IPS DF 19.7 (cell line): ENCODE data around the gene ARHGEF28.

ENCODE experiments used
- DNase-seq: peaks from one replicate; pipeline ENCODE4 v3.0.0-alpha.2; 2013; ENCODE audit warnings: low read depth, low spot score

Gene ARHGEF28

GRCh38 chr5:73900566-73900965, 274.6 kb downstream of the ARHGEF28 start:
- DNase-seq: no peak

GRCh38 chr5:73901043-73901442, 275.0 kb downstream of the ARHGEF28 start:
- DNase-seq: no peak

GRCh38 chr5:73901455-73901854, 275.5 kb downstream of the ARHGEF28 start:
- DNase-seq: no peak

GRCh38 chr5:73902327-73903051, 276.5 kb downstream of the ARHGEF28 start:
- no peak for DNase-seq

- DNase-seq: no peak
These were observed 277.2 kb downstream of the ARHGEF28 start for GRCh38 chr5:73903169-73903568.

- no peak for DNase-seq
These were observed 280.3 kb downstream of the ARHGEF28 start for GRCh38 chr5:73906277-73906676.

- no peak for DNase-seq
These were observed 281.2 kb downstream of the ARHGEF28 start for GRCh38 chr5:73907164-73907563.

GRCh38 chr5:73908395-73908794, 282.4 kb downstream of the ARHGEF28 start:
- DNase-seq: no peak

GRCh38 chr5:73908846-73909245, 282.9 kb downstream of the ARHGEF28 start:
- no peak for DNase-seq

GRCh38 chr5:73909474-73909873, 283.5 kb downstream of the ARHGEF28 start:
- DNase-seq: no peak

GRCh38 chr5:73911761-73912393, 285.9 kb downstream of the ARHGEF28 start:
- DNase-seq: no peak

GRCh38 chr5:73912821-73913271, 286.9 kb downstream of the ARHGEF28 start:
- no peak for DNase-seq

GRCh38 chr5:73913971-73914370, 288.0 kb downstream of the ARHGEF28 start:
- no peak for DNase-seq

GRCh38 chr5:73915345-73915744, 289.3 kb downstream of the ARHGEF28 start:
- DNase-seq: no peak

GRCh38 chr5:73917433-73917832, 291.4 kb downstream of the ARHGEF28 start:
- no peak for DNase-seq

GRCh38 chr5:73917891-73918290, 291.9 kb downstream of the ARHGEF28 start:
- DNase-seq: no peak

GRCh38 chr5:73918791-73919221, 292.8 kb downstream of the ARHGEF28 start:
- no peak for DNase-seq

- DNase-seq: no peak
These were observed 295.7 kb downstream of the ARHGEF28 start for GRCh38 chr5:73921741-73922140.

GRCh38 chr5:73922224-73922623, 296.2 kb downstream of the ARHGEF28 start:
- no peak for DNase-seq

- DNase-seq: no peak
These were observed 297.0 kb downstream of the ARHGEF28 start for GRCh38 chr5:73922875-73923557.

- DNase-seq: no peak
These were observed 302.6 kb downstream of the ARHGEF28 start for GRCh38 chr5:73928476-73929070.

GRCh38 chr5:73935719-73936118, 309.7 kb downstream of the ARHGEF28 start:
- DNase-seq: no peak
